HUES64 (cell line): ENCODE measurements around the gene MYO1E.
"Not testable (repeated sequence)": the region's sequence is repeated elsewhere in the genome, so short reads cannot be mapped to it uniquely, and the experiment has no call there.

Experiments
- H3K27ac ChIP-seq: 2 replicates; pipeline ENCODE4 v1.7.0; 2013; ENCODE audit warnings: low read depth, low read length, inconsistent platforms
- H3K27me3 ChIP-seq: 2 replicates; pipeline ENCODE4 v1.6.1; 2013; ENCODE audit warnings: mild to moderate bottlenecking, low read length; ENCODE audit not compliant: insufficient read depth
- H3K36me3 ChIP-seq: 2 replicates; pipeline ENCODE4 v1.6.1; 2013; ENCODE audit warnings: mild to moderate bottlenecking, low read length; ENCODE audit not compliant: insufficient read depth
- H3K4me1 ChIP-seq: 2 replicates; pipeline ENCODE4 v1.6.1; 2013; ENCODE audit warnings: mild to moderate bottlenecking, low read length, moderate library complexity; ENCODE audit not compliant: insufficient read depth
- H3K4me3 ChIP-seq: 2 replicates; pipeline ENCODE4 v1.5.1; 2013; ENCODE audit warnings: mild to moderate bottlenecking, low read length, moderate library complexity
- H3K9ac ChIP-seq: 2 replicates; pipeline ENCODE4 v1.6.1; 2013; ENCODE audit warnings: mild to moderate bottlenecking, low read depth, low read length
- H3K9me3 ChIP-seq: 2 replicates; pipeline ENCODE4 v1.6.1; 2013; ENCODE audit warnings: low read depth, low read length; ENCODE audit not compliant: insufficient read depth
- WGBS: fragments of 150-250, 120-280 bp; methylation state at CpG from one replicate; pipeline ENCODE4 v1.1.7; 2013; ENCODE audit warnings: missing lambda C conversion rate; 5-methylcytosine and 5-hydroxymethylcytosine counted together

MYO1E gene

GRCh38 chr15:59290295-59291212, 82.1 kb downstream of the MYO1E start:
- no peak overlapping the region for H3K4me3 ChIP-seq
- no peaks in the 10 kb centered on the region for H3K9me3 ChIP-seq
- 86% methylated on average over 11 of the region's 11 CpGs for WGBS
- no peaks in the 10 kb centered on the region for H3K36me3 ChIP-seq
- no peak overlapping the region for H3K9ac ChIP-seq
- H3K27ac ChIP-seq = no peak overlapping the region
- H3K4me1 ChIP-seq = peaks cover 34% of the 10 kb centered on the region
- no peaks in the 10 kb centered on the region for H3K27me3 ChIP-seq

GRCh38 chr15:59289574-59289973, 83.1 kb downstream of the MYO1E start:
- H3K4me3 ChIP-seq = no peak overlapping the region
- no peaks in the 10 kb centered on the region for H3K27me3 ChIP-seq
- H3K4me1 ChIP-seq = peaks cover 30% of the 10 kb centered on the region
- no peak overlapping the region for H3K9ac ChIP-seq
- no peaks in the 10 kb centered on the region for H3K36me3 ChIP-seq
- H3K9me3 ChIP-seq = no peaks in the 10 kb centered on the region
- H3K27ac ChIP-seq = no peak overlapping the region

GRCh38 chr15:59283717-59284391, 88.8 kb downstream of the MYO1E start:
- Histone ChIP-seq H3K4me3 (no peak overlapping the region), H3K27me3 (no peaks in the 10 kb centered on the region), H3K9ac (no peak overlapping the region), H3K27ac (no peak overlapping the region), H3K4me1 (peaks cover 5% of the 10 kb centered on the region; the same call in 1 of the 2 replicates), H3K9me3 (no peaks in the 10 kb centered on the region), H3K36me3 (no peaks in the 10 kb centered on the region)
- WGBS = 69% methylated on average over 7 of the region's 7 CpGs

- Histone ChIP-seq H3K9me3 (no peaks in the 10 kb centered on the region), H3K4me3 (no peak overlapping the region), H3K4me1 (peaks cover 10% of the 10 kb centered on the region; the same call in 1 of the 2 replicates), H3K27me3 (no peaks in the 10 kb centered on the region), H3K27ac (no peak overlapping the region), H3K36me3 (no peaks in the 10 kb centered on the region), H3K9ac (no peak overlapping the region)
- WGBS = 94% methylated on average over 14 of the region's 14 CpGs
These were observed 89.9 kb downstream of the MYO1E start for GRCh38 chr15:59282515-59283337.

- Histone ChIP-seq H3K4me1 (peaks cover 13% of the 10 kb centered on the region; the same call in 1 of the 2 replicates), H3K36me3 (no peaks in the 10 kb centered on the region), H3K27ac (no peak overlapping the region), H3K9ac (no peak overlapping the region), H3K4me3 (no peak overlapping the region), H3K9me3 (no peaks in the 10 kb centered on the region), H3K27me3 (no peaks in the 10 kb centered on the region)
- WGBS = 94% methylated on average over 5 of the region's 5 CpGs
These were observed 91.0 kb downstream of the MYO1E start for GRCh38 chr15:59281699-59282098.

- Histone ChIP-seq H3K9ac (no peak overlapping the region), H3K9me3 (no peaks in the 10 kb centered on the region), H3K36me3 (no peaks in the 10 kb centered on the region), H3K27ac (no peak overlapping the region), H3K27me3 (no peaks in the 10 kb centered on the region), H3K4me3 (no peak overlapping the region), H3K4me1 (peaks cover 20% of the 10 kb centered on the region; the same call in 1 of the 2 replicates)
- 96% methylated on average over 5 of the region's 5 CpGs for WGBS
These were observed 91.8 kb downstream of the MYO1E start for GRCh38 chr15:59280855-59281254.

- peaks cover 20% of the 10 kb centered on the region; the same call in 1 of the 2 replicates for H3K4me1 ChIP-seq
These were observed 92.4 kb downstream of the MYO1E start for GRCh38 chr15:59280292-59280691.

GRCh38 chr15:59279023-59279422, 93.6 kb downstream of the MYO1E start:
- Histone ChIP-seq H3K27ac (no peak overlapping the region), H3K9ac (no peak overlapping the region), H3K27me3 (no peaks in the 10 kb centered on the region), H3K4me3 (no peak overlapping the region), H3K9me3 (no peaks in the 10 kb centered on the region), H3K36me3 (no peaks in the 10 kb centered on the region), H3K4me1 (peaks cover 24% of the 10 kb centered on the region)
- 92% methylated on average over 5 of the region's 5 CpGs for WGBS

More at GRCh38 chr15:59280292-59280691, 92.4 kb downstream of the MYO1E start:
- not testable (repeated sequence) for H3K27me3 ChIP-seq, H3K27ac ChIP-seq, H3K9me3 ChIP-seq, H3K36me3 ChIP-seq, H3K9ac ChIP-seq, H3K4me3 ChIP-seq
- WGBS = 91% methylated on average over 6 of the region's 6 CpGs

GRCh38 chr15:59278120-59278519, 94.6 kb downstream of the MYO1E start:
- Histone ChIP-seq H3K9me3 (no peaks in the 10 kb centered on the region), H3K4me1 (peaks cover 23% of the 10 kb centered on the region), H3K27ac (no peak overlapping the region), H3K4me3 (no peak overlapping the region), H3K36me3 (no peaks in the 10 kb centered on the region), H3K27me3 (no peaks in the 10 kb centered on the region), H3K9ac (no peak overlapping the region)
- WGBS = 95% methylated on average over 3 of the region's 3 CpGs

- H3K27me3 ChIP-seq = no peaks in the 10 kb centered on the region
- 87% methylated on average over 14 of the region's 15 CpGs for WGBS
- no peak overlapping the region for H3K9ac ChIP-seq
- H3K9me3 ChIP-seq = no peaks in the 10 kb centered on the region
- H3K4me3 ChIP-seq = no peak overlapping the region
- no peak overlapping the region for H3K27ac ChIP-seq
- H3K4me1 ChIP-seq = peaks cover 23% of the 10 kb centered on the region
- peaks cover 5% of the 10 kb centered on the region; the same call in 1 of the 2 replicates for H3K36me3 ChIP-seq
These were observed 96.2 kb downstream of the MYO1E start for GRCh38 chr15:59276225-59277178.
